ENCODE measurements around the gene SPOP.

Gene SPOP

GRCh38 chr17:49578952-49579500 lies 98.9 kb downstream of the SPOP start:
- DNase-seq (ENCODE audit: low read depth) = no peak
- no peak overlapping the region for H3K4me3 ChIP-seq (ENCODE audit: low read depth, low read length)
- TF ChIP-seq, protein P1, sequence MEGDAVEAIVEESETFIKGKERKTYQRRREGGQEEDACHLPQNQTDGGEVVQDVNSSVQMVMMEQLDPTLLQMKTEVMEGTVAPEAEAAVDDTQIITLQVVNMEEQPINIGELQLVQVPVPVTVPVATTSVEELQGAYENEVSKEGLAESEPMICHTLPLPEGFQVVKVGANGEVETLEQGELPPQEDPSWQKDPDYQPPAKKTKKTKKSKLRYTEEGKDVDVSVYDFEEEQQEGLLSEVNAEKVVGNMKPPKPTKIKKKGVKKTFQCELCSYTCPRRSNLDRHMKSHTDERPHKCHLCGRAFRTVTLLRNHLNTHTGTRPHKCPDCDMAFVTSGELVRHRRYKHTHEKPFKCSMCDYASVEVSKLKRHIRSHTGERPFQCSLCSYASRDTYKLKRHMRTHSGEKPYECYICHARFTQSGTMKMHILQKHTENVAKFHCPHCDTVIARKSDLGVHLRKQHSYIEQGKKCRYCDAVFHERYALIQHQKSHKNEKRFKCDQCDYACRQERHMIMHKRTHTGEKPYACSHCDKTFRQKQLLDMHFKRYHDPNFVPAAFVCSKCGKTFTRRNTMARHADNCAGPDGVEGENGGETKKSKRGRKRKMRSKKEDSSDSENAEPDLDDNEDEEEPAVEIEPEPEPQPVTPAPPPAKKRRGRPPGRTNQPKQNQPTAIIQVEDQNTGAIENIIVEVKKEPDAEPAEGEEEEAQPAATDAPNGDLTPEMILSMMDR (conservative IDR thresholded peaks at IDR 0.05; ENCODE audit: low read depth, low read length) = no peak

DNA sequence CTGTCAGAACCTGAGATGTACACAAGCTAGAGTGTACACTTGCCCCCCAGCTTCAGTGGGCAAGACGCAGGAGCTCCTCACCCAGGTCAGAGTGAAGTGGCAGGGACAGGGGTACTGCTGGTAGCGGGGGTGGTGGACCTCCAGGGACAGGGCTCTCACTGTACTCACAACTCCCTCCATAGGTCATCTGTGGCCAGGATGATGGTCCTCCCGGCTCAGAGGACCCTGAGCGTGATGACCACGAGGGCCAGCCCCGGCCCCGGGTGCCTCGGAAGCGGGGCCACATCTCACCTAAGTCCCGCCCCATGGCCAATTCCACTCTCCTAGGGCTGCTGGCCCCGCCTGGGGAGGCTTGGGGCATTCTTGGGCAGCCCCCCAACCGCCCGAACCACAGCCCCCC lies 99.5 kb downstream of the SPOP start:
- no peak for DNase-seq (ENCODE audit: low read depth)
- TF ChIP-seq, protein P1 (conservative IDR thresholded peaks at IDR 0.05; ENCODE audit: low read depth, low read length) = no peak
- H3K4me3 ChIP-seq (ENCODE audit: low read depth, low read length) = no peak overlapping the region

DNA sequence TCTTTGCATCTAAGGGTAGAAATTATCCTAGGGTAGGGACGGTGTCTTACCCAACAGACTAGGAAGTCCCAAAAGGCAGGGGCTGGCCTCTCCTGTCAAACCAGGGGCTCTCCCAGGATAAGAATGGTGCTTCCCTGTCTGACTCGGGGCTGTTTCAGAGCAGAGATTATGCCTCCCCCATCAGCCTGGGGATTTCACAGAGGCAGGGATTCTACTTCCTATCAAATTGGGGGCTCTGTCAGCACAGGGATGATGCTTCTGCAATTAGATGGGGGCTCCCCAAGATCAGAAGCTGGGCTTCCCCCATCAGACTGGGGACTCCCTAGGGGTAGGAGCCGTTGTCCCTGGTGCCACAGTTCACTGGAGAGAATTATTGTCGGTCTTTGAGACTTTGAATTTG lies 99.9 kb downstream of the SPOP start:
- TF ChIP-seq, protein P1 (conservative IDR thresholded peaks at IDR 0.05; ENCODE audit: low read depth, low read length) = no peak
- H3K4me3 ChIP-seq (ENCODE audit: low read depth, low read length) = no peak overlapping the region
- DNase-seq (ENCODE audit: low read depth) = no peak

- no peak overlapping the region for H3K4me3 ChIP-seq (ENCODE audit: low read depth, low read length)
- DNase-seq (ENCODE audit: low read depth) = no peak
- TF ChIP-seq, protein P1 (conservative IDR thresholded peaks at IDR 0.05; ENCODE audit: low read depth, low read length) = no peak
Observed at GRCh38 chr17:49577650-49577934, 100.3 kb downstream of the SPOP start.

GRCh38 chr17:49576917-49577649 lies 100.8 kb downstream of the SPOP start:
- H3K4me3 ChIP-seq (ENCODE audit: low read depth, low read length) = peak overlapping the region; percentile 60
- TF ChIP-seq, protein P1 (conservative IDR thresholded peaks at IDR 0.05; ENCODE audit: low read depth, low read length) = no peak
- no peak for DNase-seq (ENCODE audit: low read depth)

- TF ChIP-seq, protein P1 (conservative IDR thresholded peaks at IDR 0.05; ENCODE audit: low read depth, low read length) = no peak
- peak overlapping the region; percentile 60 for H3K4me3 ChIP-seq (ENCODE audit: low read depth, low read length)
- DNase-seq (ENCODE audit: low read depth) = peak; percentile 50
Observed at GRCh38 chr17:49576088-49576916, 101.6 kb downstream of the SPOP start.

Measured in choroid plexus epithelial cell (primary cell).